Body of pancreas (tissue), 4 donors: ENCODE data around the gene KNDC1.

Experiments
- POLR2A ChIP-seq, 3 donors: fragments of 450-650 bp; IDR thresholded peaks; one replicate each; pipeline ENCODE4 v1.6.1; 2016; ENCODE audit warnings: antibody characterized with exemption in 3 of 3, mild to moderate bottlenecking in 2 of 3
- TF ChIP-seq, protein P1 (sequence below), 7 experiments: fragments of 450-650 bp in 4 of 7; fragments of 200-600 bp in 3 of 7; sonication (generic) in 3 of 7; IDR thresholded peaks; one replicate each; pipeline ENCODE4 v1.5.1; 2016 to 2019; ENCODE audit warnings: antibody characterized with exemption in 7 of 7

GRCh38 chr10:133166828-133167692 lies 7.0 kb downstream of the KNDC1 start:
- TF ChIP-seq, protein P1, sequence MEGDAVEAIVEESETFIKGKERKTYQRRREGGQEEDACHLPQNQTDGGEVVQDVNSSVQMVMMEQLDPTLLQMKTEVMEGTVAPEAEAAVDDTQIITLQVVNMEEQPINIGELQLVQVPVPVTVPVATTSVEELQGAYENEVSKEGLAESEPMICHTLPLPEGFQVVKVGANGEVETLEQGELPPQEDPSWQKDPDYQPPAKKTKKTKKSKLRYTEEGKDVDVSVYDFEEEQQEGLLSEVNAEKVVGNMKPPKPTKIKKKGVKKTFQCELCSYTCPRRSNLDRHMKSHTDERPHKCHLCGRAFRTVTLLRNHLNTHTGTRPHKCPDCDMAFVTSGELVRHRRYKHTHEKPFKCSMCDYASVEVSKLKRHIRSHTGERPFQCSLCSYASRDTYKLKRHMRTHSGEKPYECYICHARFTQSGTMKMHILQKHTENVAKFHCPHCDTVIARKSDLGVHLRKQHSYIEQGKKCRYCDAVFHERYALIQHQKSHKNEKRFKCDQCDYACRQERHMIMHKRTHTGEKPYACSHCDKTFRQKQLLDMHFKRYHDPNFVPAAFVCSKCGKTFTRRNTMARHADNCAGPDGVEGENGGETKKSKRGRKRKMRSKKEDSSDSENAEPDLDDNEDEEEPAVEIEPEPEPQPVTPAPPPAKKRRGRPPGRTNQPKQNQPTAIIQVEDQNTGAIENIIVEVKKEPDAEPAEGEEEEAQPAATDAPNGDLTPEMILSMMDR (IDR thresholded peaks at IDR 0.05): no peak
- TF ChIP-seq POLR2A (IDR thresholded peaks at IDR 0.05): no peak
